AG09319 (cell line): ENCODE measurements around the gene STAC2.

Source experiments
- DNase-seq: peaks from one replicate; pipeline ENCODE4 v3.0.0-alpha.2; 2010; ENCODE audit warnings: low read depth; ENCODE audit errors: extremely low read depth
- CTCF ChIP-seq: IDR thresholded peaks from 2 replicates; pipeline ENCODE4 v1.5.1; 2011; ENCODE audit warnings: low read depth, mild to moderate bottlenecking, inconsistent platforms, low read length, moderate library complexity

Gene STAC2

GRCh38 chr17:39212841-39213480 is 12.8 kb downstream of the STAC2 start:
- no peak for TF ChIP-seq CTCF
- DNase-seq: no peak

GRCh38 chr17:39212195-39212810 is 13.4 kb downstream of the STAC2 start:
- no peak for DNase-seq
- no peak for TF ChIP-seq CTCF

- no peak for TF ChIP-seq CTCF
- DNase-seq: no peak
Measured at GRCh38 chr17:39210093-39210434, 15.7 kb downstream of the STAC2 start.

GRCh38 chr17:39209317-39210092 is 16.2 kb downstream of the STAC2 start:
- DNase-seq: no peak
- TF ChIP-seq CTCF: no peak

- DNase-seq: no peak
- TF ChIP-seq CTCF: no peak
Measured at GRCh38 chr17:39208893-39209292, 16.9 kb downstream of the STAC2 start.

GRCh38 chr17:39208136-39208535 is 17.6 kb downstream of the STAC2 start:
- DNase-seq: no peak

More at GRCh38 chr17:39208136-39208535, 17.6 kb downstream of the STAC2 start:
- no peak for TF ChIP-seq CTCF
